MCF 10A (cell line): ENCODE data around the gene RBM44. TPM values are rescaled to one million over a fixed set of nuclear protein-coding genes. Genes with fewer than 3 reads are reported as not detected.

Experiments
- BruUV-seq: library from RNA; stranded (reverse); fragments of 400-500 nt; replicated peaks from 2 replicates; lab custom pipeline; 2021; lab: Mats Ljungman, UMichigan
- CTCF ChIA-PET: fragments of 300-600 bp; sonication (Branson Sonifier 250); formaldehyde crosslinking; extraction: SDS; loops from one replicate; lab custom pipeline; 2021; ENCODE audit warnings: antibody characterized with exemption, inconsistent platforms; lab: Yijun Ruan, JAX
- POLR2A ChIA-PET: fragments of 300-600, 350-650 bp; sonication (Branson Sonifier 250); formaldehyde crosslinking; extraction: SDS; loops from one replicate; lab custom pipeline; 2020; ENCODE audit warnings: antibody characterized with exemption, inconsistent platforms; lab: Yijun Ruan, JAX
- DNase-seq: peaks from one replicate; pipeline ENCODE4 v3.0.0-alpha.2; 2018; ENCODE audit not compliant: unreplicated experiment
- H3K27ac Mint-ChIP-seq: one replicate; pipeline ENCODE4 v1.8.0; 2022; ENCODE audit warnings: mild to moderate bottlenecking, low read depth, mixed read lengths; ENCODE audit not compliant: unreplicated experiment
- H3K27me3 Mint-ChIP-seq: one replicate; pipeline ENCODE4 v1.8.0; 2022; ENCODE audit warnings: mixed read lengths; ENCODE audit not compliant: insufficient read depth, unreplicated experiment
- H3K36me3 Mint-ChIP-seq: one replicate; pipeline ENCODE4 v1.8.0; 2022; ENCODE audit warnings: mild to moderate bottlenecking, moderate library complexity, mixed read lengths; ENCODE audit not compliant: insufficient read depth, unreplicated experiment
- H3K4me1 Mint-ChIP-seq: one replicate; pipeline ENCODE4 v1.8.0; 2022; ENCODE audit warnings: mixed read lengths; ENCODE audit not compliant: insufficient read depth, unreplicated experiment
- H3K4me3 Mint-ChIP-seq: one replicate; pipeline ENCODE4 v1.8.0; 2022; ENCODE audit warnings: mild to moderate bottlenecking, moderate library complexity, mixed read lengths; ENCODE audit not compliant: unreplicated experiment
- H3K9me3 Mint-ChIP-seq: one replicate; pipeline ENCODE4 v1.8.0; 2022; ENCODE audit warnings: mixed read lengths; ENCODE audit not compliant: unreplicated experiment
- CTCF ChIP-seq: fragments of 200-600 bp; IDR thresholded peaks from one replicate; pipeline ENCODE4 v1.8.0; 2022; ENCODE audit warnings: antibody characterized with exemption, mild to moderate bottlenecking; ENCODE audit not compliant: unreplicated experiment
- intact Hi-C: fragments of 100-400 bp; cut with micrococcal nuclease; formaldehyde crosslinking; loops from 2 replicates; pipeline ENCODE4 v1.14.1; 2022
- total RNA-seq: library from RNA; stranded (reverse); gene quantifications from 2 replicates; pipeline ENCODE4 v1.2.3, GENCODE V29; 2022

The RBM44 gene
- total RNA-seq, 1 experiment from 2014 or later, result 0.23 TPM

- Mint-ChIP-seq H3K27ac (peak overlapping the region; percentile 86), H3K4me3 (peak overlapping the region; percentile 4), H3K4me1 (peaks cover 39% of the 10 kb centered on the region), H3K9me3 (no peaks in the 10 kb centered on the region), H3K36me3 (no peaks in the 10 kb centered on the region), H3K27me3 (no peaks in the 10 kb centered on the region)
- ChIA-PET CTCF (interaction anchor here (0.6 to 2.1 kb wide), 3 partner anchors 16 to 389 kb away, joined by 3 to 4 read pairs (median 4); no protein-coding TSS in a partner anchor), POLR2A (interaction anchor here (0.6 to 4.7 kb wide), 15 partner anchors 10 to 366 kb away, joined by 3 to 53 read pairs (median 4); partner anchors contain the start of genes HES6 and SCLY)
- BruUV-seq, result no TSS peak
- intact Hi-C loops, result no loop called here
- DNase-seq, result no peak
- no peak for TF ChIP-seq CTCF
These were observed 75.4 kb downstream of the RBM44 start for GRCh38 chr2:237873897-237874551.

- POLR2A ChIA-PET, result interaction anchor here (0.7 to 4.7 kb wide), 9 partner anchors 11 to 186 kb away, joined by 3 to 53 read pairs (median 5); partner anchors contain the start of gene SCLY
- peak overlapping the region; percentile 86 for H3K27ac Mint-ChIP-seq
- H3K27me3 Mint-ChIP-seq, result no peaks in the 10 kb centered on the region
- CTCF ChIA-PET, result interaction anchor here (0.6 to 2.1 kb wide), 4 partner anchors 16 to 389 kb away, joined by 3 to 4 read pairs (median 4); no protein-coding TSS in a partner anchor
- peaks cover 44% of the 10 kb centered on the region for H3K4me1 Mint-ChIP-seq
- TF ChIP-seq CTCF, result no peak
- no TSS peak for BruUV-seq
- DNase-seq, result peak; percentile 93
- intact Hi-C loops, result no loop called here
- H3K9me3 Mint-ChIP-seq, result no peaks in the 10 kb centered on the region
- H3K36me3 Mint-ChIP-seq, result no peaks in the 10 kb centered on the region
- H3K4me3 Mint-ChIP-seq, result peak overlapping the region; percentile 4
These were observed 76.1 kb downstream of the RBM44 start for GRCh38 chr2:237874585-237875161.

- no TSS peak for BruUV-seq
- Mint-ChIP-seq H3K27ac (no peak overlapping the region), H3K9me3 (no peaks in the 10 kb centered on the region), H3K27me3 (no peaks in the 10 kb centered on the region), H3K4me1 (peaks cover 44% of the 10 kb centered on the region), H3K4me3 (no peak overlapping the region), H3K36me3 (no peaks in the 10 kb centered on the region)
- ChIA-PET CTCF (interaction anchor here (0.5 to 0.8 kb wide), 5 partner anchors 13 to 388 kb away, joined by 3 read pairs; no protein-coding TSS in a partner anchor), POLR2A (interaction anchor here (0.7 to 4.7 kb wide), 10 partner anchors 12 to 186 kb away, joined by 3 to 53 read pairs (median 5); partner anchors contain the start of gene SCLY)
- DNase-seq, result no peak
- no peak for TF ChIP-seq CTCF
- intact Hi-C loops, result no loop called here
These were observed 76.9 kb downstream of the RBM44 start for GRCh38 chr2:237875256-237876060.
